A549 (cell line): Measurements from ENCODE around the gene EIF4E2. TPM values are rescaled to one million over a fixed set of nuclear protein-coding genes. Genes with fewer than 3 reads are reported as not detected.

ENCODE experiments used
- ATAC-seq, 2 experiments: fragments of 200-7000 bp in 1 of 2; fragments of >200 bp in 1 of 2; cut with Nextera tagmentation in 1 of 2; cut with Tn5 transposase in 1 of 2; 3 replicates each; pipeline versions ENCODE4 v1.8.0 to v1.9.1; 2018 to 2020; ENCODE audit warnings: mild to moderate bottlenecking in 1 of 2, moderate library complexity in 1 of 2
- CTCF ChIA-PET: fragments of 300-600 bp; sonication (Branson Sonifier 250); formaldehyde crosslinking; extraction: SDS; loops from one replicate; lab custom pipeline; 2021; ENCODE audit warnings: antibody characterized with exemption, inconsistent platforms; lab: Yijun Ruan, JAX
- POLR2A ChIA-PET: fragments of 350-600 bp; formaldehyde crosslinking; extraction: SDS; loops from one replicate; lab custom pipeline; 2021; ENCODE audit warnings: antibody characterized with exemption, inconsistent platforms; lab: Yijun Ruan, JAX
- DNase-seq, 2 experiments: peaks; one replicate each; pipeline versions ENCODE4 v3.0.0 to v3.0.0-alpha.2; 2011 to 2016; ENCODE audit warnings: low read depth in 1 of 2, low spot score in 1 of 2
- FAIRE-seq: peaks from 2 replicates; lab custom pipeline; 2011; peaks lifted over from hg19 to GRCh38; lab: Jason Lieb, UNC
- H3K27ac ChIP-seq, 2 experiments: fragments of >200 bp; sonication (Bioruptor Twin); formaldehyde crosslinking; 3 replicates each; pipeline ENCODE4 v1.5.1; 2016 to 2017
- H3K4me1 ChIP-seq: fragments of >200 bp; sonication (Bioruptor Twin); formaldehyde crosslinking; 3 replicates; pipeline ENCODE4 v1.6.1; 2016
- H3K4me2 ChIP-seq: fragments of >200 bp; sonication (Bioruptor Twin); formaldehyde crosslinking; 3 replicates; pipeline ENCODE4 v1.6.1; 2016
- H3K4me3 ChIP-seq: fragments of >200 bp; sonication (Bioruptor Twin); formaldehyde crosslinking; 3 replicates; pipeline ENCODE4 v1.5.1; 2016
- H3K9me3 ChIP-seq: fragments of >200 bp; sonication (Bioruptor Twin); formaldehyde crosslinking; 3 replicates; pipeline ENCODE4 v1.6.1; 2016
- ATOH8 ChIP-seq: fragments of 250-450 bp; sonication (Bioruptor Pico); IDR thresholded peaks from 2 replicates; pipeline ENCODE4 v1.5.0; 2020; ENCODE audit warnings: low read depth, mild to moderate bottlenecking, moderate library complexity
- CEBPB ChIP-seq, 2 experiments: fragments of >200 bp in 1 of 2; sonication (Bioruptor Twin) in 1 of 2; formaldehyde crosslinking in 1 of 2; IDR thresholded peaks; 2 replicates each; pipeline ENCODE4 v1.6.1; 2012 to 2016
- CHD4 ChIP-seq: fragments of 200-600 bp; sonication (generic); IDR thresholded peaks from 2 replicates; pipeline ENCODE4 v1.6.1; 2016; ENCODE audit warnings: antibody characterized with exemption, mild to moderate bottlenecking, borderline replicate concordance
- ELK1 ChIP-seq: fragments of 150-350 bp; IDR thresholded peaks from 2 replicates; pipeline ENCODE4 v1.6.1; 2014; ENCODE audit warnings: low read depth, mild to moderate bottlenecking, low read length
- ESRRA ChIP-seq: fragments of 150-350 bp; IDR thresholded peaks from 2 replicates; pipeline ENCODE4 v1.6.1; 2014; ENCODE audit warnings: mild to moderate bottlenecking, low read length, borderline replicate concordance
- FOSB ChIP-seq: fragments of 250-450 bp; sonication (Bioruptor Pico); IDR thresholded peaks from 2 replicates; pipeline ENCODE4 v1.5.0; 2020; ENCODE audit warnings: mild to moderate bottlenecking, moderate library complexity
- FOSL2 ChIP-seq, 2 experiments: fragments of 450-650 bp in 1 of 2; fragments of >200 bp in 1 of 2; sonication (Bioruptor Twin) in 1 of 2; formaldehyde crosslinking; IDR thresholded peaks; 2 replicates each; pipeline versions ENCODE4 v1.5.0 to v1.6.1; 2016 to 2020; ENCODE audit warnings: mild to moderate bottlenecking in 1 of 2, moderate library complexity in 1 of 2
- GATA3 ChIP-seq: IDR thresholded peaks from 2 replicates; pipeline ENCODE4 v1.6.1; 2012; ENCODE audit warnings: borderline replicate concordance
- HES2 ChIP-seq: fragments of >200 bp; sonication (Bioruptor Twin); formaldehyde crosslinking; IDR thresholded peaks from 2 replicates; pipeline ENCODE4 v1.6.1; 2016
- HEYL ChIP-seq: fragments of 250-450 bp; sonication (Bioruptor Pico); IDR thresholded peaks from 2 replicates; pipeline ENCODE4 v1.8.0; 2021; ENCODE audit warnings: mild to moderate bottlenecking, moderate library complexity
- HMGXB4 ChIP-seq: fragments of 250-450 bp; sonication (Bioruptor Pico); IDR thresholded peaks from 2 replicates; pipeline ENCODE4 v1.5.0; 2021; ENCODE audit warnings: mild to moderate bottlenecking, moderate library complexity, borderline replicate concordance
- JUNB ChIP-seq: fragments of >200 bp; sonication (Bioruptor Twin); formaldehyde crosslinking; IDR thresholded peaks from 2 replicates; pipeline ENCODE4 v1.6.1; 2016
- MAFK ChIP-seq: fragments of 450-650 bp; IDR thresholded peaks from 2 replicates; pipeline ENCODE4 v1.6.1; 2014; ENCODE audit not compliant: partially characterized antibody
- MYC ChIP-seq: IDR thresholded peaks from 2 replicates; pipeline ENCODE4 v1.6.1; 2012; ENCODE audit warnings: mild to moderate bottlenecking, inconsistent platforms, low read length, improper control_type of control experiment, borderline replicate concordance
- NR3C1 ChIP-seq: fragments of >200 bp; sonication (Bioruptor Twin); formaldehyde crosslinking; IDR thresholded peaks from 3 replicates; pipeline ENCODE4 v1.6.1; 2017
- PBX3 ChIP-seq: IDR thresholded peaks from 2 replicates; pipeline ENCODE4 v1.6.1; 2012
- PHF8 ChIP-seq: fragments of 200-600 bp; sonication (generic); IDR thresholded peaks from 2 replicates; pipeline ENCODE4 v1.6.1; 2016; ENCODE audit warnings: low read depth, mild to moderate bottlenecking, antibody characterized with exemption, moderate library complexity, borderline replicate concordance
- POLR2A ChIP-seq: IDR thresholded peaks from 2 replicates; pipeline ENCODE4 v1.6.1; 2012; ENCODE audit warnings: mild to moderate bottlenecking, low read length
- RARB ChIP-seq: fragments of 250-450 bp; sonication (Bioruptor Pico); IDR thresholded peaks from 2 replicates; pipeline ENCODE4 v1.8.0; 2021; ENCODE audit warnings: mild to moderate bottlenecking, moderate library complexity
- REST ChIP-seq: fragments of 200-600 bp; sonication (generic); IDR thresholded peaks from 2 replicates; pipeline ENCODE4 v1.6.1; 2016; ENCODE audit warnings: antibody characterized with exemption, mild to moderate bottlenecking, moderate library complexity
- RNF2 ChIP-seq: fragments of 200-600 bp; sonication (generic); IDR thresholded peaks from 2 replicates; pipeline ENCODE4 v1.6.1; 2016; ENCODE audit warnings: low read depth, mild to moderate bottlenecking, antibody characterized with exemption, moderate library complexity, borderline replicate concordance
- SMC3 ChIP-seq: fragments of >200 bp; sonication (Bioruptor Twin); formaldehyde crosslinking; IDR thresholded peaks from 3 replicates; pipeline ENCODE4 v1.6.1; 2018; ENCODE audit warnings: inconsistent platforms
- TFCP2L1 ChIP-seq: fragments of 250-450 bp; sonication (Bioruptor Pico); IDR thresholded peaks from 2 replicates; pipeline ENCODE4 v1.5.0; 2021; ENCODE audit warnings: mild to moderate bottlenecking
- ZC3H11A ChIP-seq: fragments of 450-650 bp; IDR thresholded peaks from 2 replicates; pipeline ENCODE4 v1.6.1; 2014; ENCODE audit warnings: antibody characterized with exemption, mild to moderate bottlenecking
- ZFP36 ChIP-seq: fragments of 450-650 bp; IDR thresholded peaks from 2 replicates; pipeline ENCODE4 v1.6.1; 2014; ENCODE audit warnings: borderline replicate concordance; ENCODE audit not compliant: partially characterized antibody
- ZSCAN20 ChIP-seq: fragments of 250-450 bp; sonication (Bioruptor Pico); IDR thresholded peaks from 2 replicates; pipeline ENCODE4 v1.8.0; 2022; ENCODE audit warnings: mild to moderate bottlenecking, moderate library complexity
- WGBS: methylation state at CpG from one replicate; pipeline ENCODE4 v1.1.6; 2017; ENCODE audit errors: missing lambda C conversion rate; 5-methylcytosine and 5-hydroxymethylcytosine counted together
- polyA plus RNA-seq, 4 experiments: library from polyadenylated mRNA; depleted of rRNA in 3 of 4; stranded (reverse); fragments of >200 nt; fragmentation: RNase III in 1 of 4; extraction: RNeasy Plus Mini Kit Qiagen cat#74134 plus additional on column Dnase treatment in 1 of 4; gene quantifications; 2 replicates in 3 of 4; 3 replicates in 1 of 4; pipeline ENCODE4 v1.2.3, GENCODE V29; 2011 to 2017

The EIF4E2 gene
- polyA plus RNA-seq, 2 of the 4 experiments (the other 2 are of a cell fraction), result 49.1 to 177 TPM

- ChIA-PET CTCF (interaction anchor here (0.7 kb wide), 1 partner anchor 22 kb away, joined by 3 read pairs; no protein-coding TSS in a partner anchor), POLR2A (no interaction called here)
- H3K4me1 ChIP-seq, result no peaks in the 10 kb centered on the region
- ATAC-seq, result no peak
- no peak overlapping the region for H3K27ac ChIP-seq
- TF ChIP-seq ZSCAN20 (CRISPR knock-in tag) (no peak), PHF8 (no peak), ELK1 (no peak), ZFP36 (no peak), POLR2A (no peak), NR3C1 (no peak), MYC (no peak), CEBPB (IDR thresholded peaks at IDR 0.05) (no peak), RARB (no peak), HEYL (CRISPR knock-in tag) (no peak), FOSB (CRISPR knock-in tag) (no peak), PBX3 (no peak), SMC3 (no peak)
- WGBS, result 91% methylated on average over 18 of the region's 19 CpGs
- no peaks in the 10 kb centered on the region for H3K9me3 ChIP-seq
- H3K4me2 ChIP-seq, result no peak overlapping the region
- FAIRE-seq, result no peak
- H3K4me3 ChIP-seq, result no peak overlapping the region
- no peak for DNase-seq
Measured at GRCh38 chr2:232543928-232544631, 6.4 kb upstream of the EIF4E2 start.

GRCh38 chr2:232544674-232545073 is 5.8 kb upstream of the EIF4E2 start:
- ChIA-PET CTCF (interaction anchor here (0.7 kb wide), 1 partner anchor 23 kb away, joined by 3 read pairs; no protein-coding TSS in a partner anchor), POLR2A (no interaction called here)
- no peak overlapping the region for H3K4me2 ChIP-seq
- FAIRE-seq, result no peak
- H3K4me3 ChIP-seq, result no peak overlapping the region
- H3K9me3 ChIP-seq, result no peaks in the 10 kb centered on the region
- H3K27ac ChIP-seq, result no peak overlapping the region
- H3K4me1 ChIP-seq, result no peaks in the 10 kb centered on the region
- no peak for ATAC-seq
- 90% methylated on average over 6 of the region's 6 CpGs for WGBS
- DNase-seq, result no peak
- no peak for TF ChIP-seq FOSL2 (IDR thresholded peaks at IDR 0.05)
- no peak for TF ChIP-seq FOSL2 (CRISPR knock-in tag; IDR thresholded peaks at IDR 0.05)
- TF ChIP-seq ESRRA, result no peak
- TF ChIP-seq CHD4, result no peak
- TF ChIP-seq ZC3H11A, result no peak
- TF ChIP-seq RNF2, result no peak
- no peak for TF ChIP-seq POLR2A
- no peak for TF ChIP-seq TFCP2L1
- TF ChIP-seq HEYL (CRISPR knock-in tag), result no peak
- no peak for TF ChIP-seq ATOH8
- TF ChIP-seq GATA3, result no peak
- no peak for TF ChIP-seq ELK1
- no peak for TF ChIP-seq MAFK
- TF ChIP-seq REST, result no peak
- TF ChIP-seq ZSCAN20 (CRISPR knock-in tag), result no peak
- no peak for TF ChIP-seq JUNB
- TF ChIP-seq HMGXB4 (CRISPR knock-in tag), result no peak
- TF ChIP-seq HES2, result no peak
